HG03039 (cell line): ENCODE data around the gene CYBA.

ENCODE experiments used
- ATAC-seq: cut with Tn5 transposase; IDR thresholded peaks from one replicate; pipeline ENCODE4 v1.9.1; 2021; ENCODE audit warnings: mild to moderate bottlenecking, moderate library complexity; ENCODE audit not compliant: unreplicated experiment

The CYBA gene

DNA sequence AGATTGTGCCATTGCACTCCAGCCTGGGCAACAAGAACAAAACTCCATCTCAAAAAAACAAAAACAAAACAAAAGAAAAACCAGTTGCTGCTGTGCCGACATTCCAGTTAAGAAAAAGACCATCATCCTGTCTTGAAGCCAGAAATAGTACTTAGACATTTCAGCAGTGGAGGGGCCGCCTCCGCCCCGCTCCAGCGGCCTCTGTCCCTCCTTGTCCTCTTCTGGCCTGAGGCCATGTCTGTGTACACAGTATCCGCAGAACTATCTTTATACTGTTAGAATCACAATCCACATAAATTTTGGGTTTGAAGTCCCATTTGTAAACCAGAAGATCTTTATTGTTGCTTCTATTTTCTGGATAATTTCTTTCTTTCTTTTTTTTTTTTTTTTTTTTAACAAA, 55.8 kb downstream of the CYBA start:
- no peak for ATAC-seq

DNA sequence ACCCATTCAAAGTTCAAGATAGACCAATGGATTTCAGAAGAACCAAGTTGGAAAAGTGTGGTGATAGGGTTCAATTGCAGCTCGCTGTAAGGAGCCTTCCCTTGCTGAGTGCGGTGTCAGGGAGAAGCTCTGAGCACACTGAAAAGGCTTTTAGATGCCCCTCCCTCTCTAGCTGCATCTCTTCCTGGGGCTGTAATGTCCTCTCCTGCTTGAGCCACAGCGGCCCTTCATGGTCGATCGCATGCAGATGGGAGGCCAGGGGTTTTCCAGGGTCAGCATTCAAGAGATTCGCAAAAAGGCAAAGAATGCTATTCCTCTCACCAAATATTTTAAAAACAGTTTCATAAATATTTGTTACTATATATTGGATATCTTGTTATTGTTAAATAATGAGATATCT, 56.9 kb downstream of the CYBA start:
- no peak for ATAC-seq

GRCh38 chr16:88593489-88593888, 57.4 kb downstream of the CYBA start:
- no peak for ATAC-seq
